Activated CD8-positive, alpha-beta memory T cell treated with anti-CD3 and anti-CD28 coated beads, Interleukin-2, amount 50 U/mL, for 1 hour (primary cell): ENCODE measurements around the gene SAFB2.

Experiments
- DNase-seq: peaks from one replicate; pipeline ENCODE4 v3.0.0-alpha.2; 2020; ENCODE audit errors: extremely low read depth

SAFB2 gene

GRCh38 chr19:5607318-5608275, 15.0 kb downstream of the SAFB2 start:
- no peak for DNase-seq

GRCh38 chr19:5605362-5605761, 17.2 kb downstream of the SAFB2 start:
- DNase-seq = no peak

GRCh38 chr19:5603626-5604025, 18.9 kb downstream of the SAFB2 start:
- no peak for DNase-seq

DNA sequence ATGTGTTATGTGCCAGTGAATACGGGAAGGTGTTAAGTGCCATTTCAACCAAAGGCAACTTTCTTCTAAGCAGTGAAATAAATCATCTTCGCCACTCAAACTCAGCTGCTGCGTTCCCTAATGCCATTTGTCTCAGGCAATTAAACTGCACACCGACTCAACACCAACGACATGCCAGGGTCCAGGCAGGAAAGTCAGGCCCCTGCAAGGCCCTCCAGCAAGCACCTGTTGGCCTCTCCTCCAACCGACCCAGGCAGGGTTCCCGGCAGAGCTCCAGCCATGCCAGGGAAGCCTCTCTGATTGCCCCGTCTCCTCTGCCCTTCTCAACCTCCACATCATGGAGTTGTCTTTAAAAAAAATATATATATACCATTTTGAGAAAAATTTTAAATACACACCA, 21.8 kb downstream of the SAFB2 start:
- no peak for DNase-seq

- DNase-seq = no peak
Measured at GRCh38 chr19:5595745-5596144, 26.8 kb downstream of the SAFB2 start.

DNA sequence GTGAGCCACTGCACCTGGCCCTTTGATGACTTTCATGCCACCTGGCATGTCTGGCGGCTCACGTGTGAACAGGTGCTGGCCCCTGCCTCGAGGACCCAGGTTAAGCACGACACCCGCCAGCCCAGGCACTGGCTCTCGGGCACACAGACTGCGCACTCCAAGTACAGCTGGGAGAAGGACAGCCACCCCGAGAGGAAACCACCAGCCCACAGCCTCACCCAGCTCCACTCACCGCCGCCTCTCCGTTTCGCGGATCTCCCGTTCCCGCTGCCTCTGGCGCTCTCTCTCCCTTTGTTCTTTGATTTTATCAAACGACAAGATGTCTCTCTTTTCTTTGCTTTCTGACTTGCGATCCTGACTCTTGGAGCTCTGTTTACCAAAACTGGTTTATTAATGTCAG, 27.4 kb downstream of the SAFB2 start:
- DNase-seq = no peak

DNA sequence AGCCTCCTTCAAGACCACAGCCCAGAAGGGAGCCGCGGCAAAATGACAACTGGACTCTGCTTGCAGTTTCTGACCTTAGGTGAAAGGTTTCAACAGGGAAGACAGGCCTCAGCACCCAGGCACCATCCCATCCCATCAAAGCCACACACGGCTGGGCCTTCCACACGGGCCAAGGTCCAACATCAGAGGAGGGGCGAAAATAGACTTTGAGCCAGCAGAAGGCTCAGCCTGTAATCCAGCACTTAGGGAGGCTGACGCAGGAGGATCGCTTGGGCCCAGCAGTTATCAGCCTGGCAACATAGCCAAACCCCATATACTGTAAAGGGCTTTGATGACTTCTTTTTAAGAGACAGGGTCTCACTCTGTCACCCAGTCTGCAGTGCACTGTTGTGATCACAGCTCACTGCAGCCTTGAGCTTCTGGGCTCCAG, 28.0 kb downstream of the SAFB2 start:
- DNase-seq = no peak

DNA sequence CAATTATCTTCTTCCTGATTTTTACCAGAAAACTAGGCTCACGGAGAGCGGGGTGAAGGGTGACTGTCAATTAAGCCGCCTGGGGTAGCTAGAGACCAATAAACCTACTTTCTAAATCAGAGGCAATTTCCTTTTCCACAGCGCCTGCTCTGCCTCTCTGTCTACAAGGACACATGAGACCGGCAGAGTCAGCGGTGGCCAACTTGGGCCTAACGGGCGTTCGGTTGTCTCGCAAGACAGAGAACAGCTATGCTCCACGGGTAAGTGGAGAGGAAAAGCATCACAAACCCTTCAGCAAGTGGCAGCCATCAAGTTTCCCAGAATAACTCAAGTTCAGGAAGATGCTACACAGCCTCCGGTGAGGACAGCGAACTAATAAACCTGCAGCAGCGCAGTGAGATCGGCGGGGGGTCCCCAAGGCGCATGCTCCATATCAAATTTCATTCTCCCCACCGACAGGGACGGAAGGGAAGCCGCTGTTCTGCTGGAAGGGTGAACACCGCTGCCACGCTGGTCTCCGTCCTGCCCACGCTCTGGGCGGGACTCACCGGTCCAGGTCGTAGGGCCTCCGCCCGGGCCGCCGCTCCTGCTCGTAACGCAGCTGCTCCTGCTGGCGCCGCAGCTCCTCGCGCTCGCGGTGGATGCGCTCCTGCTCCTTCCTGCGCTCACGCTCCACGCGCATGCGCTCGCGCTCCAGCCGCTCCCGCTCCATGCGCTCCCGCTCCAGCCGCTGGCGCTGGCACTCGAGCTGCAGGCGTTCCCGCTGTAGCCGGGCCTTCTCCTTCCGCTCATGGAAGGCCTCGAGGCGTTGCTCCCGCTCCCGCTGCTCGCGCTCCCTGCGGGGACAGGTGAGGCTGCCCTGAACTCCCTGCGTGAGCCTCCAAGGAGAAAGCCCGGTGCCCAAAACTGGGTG, 29.0 kb downstream of the SAFB2 start:
- DNase-seq = no peak

DNA sequence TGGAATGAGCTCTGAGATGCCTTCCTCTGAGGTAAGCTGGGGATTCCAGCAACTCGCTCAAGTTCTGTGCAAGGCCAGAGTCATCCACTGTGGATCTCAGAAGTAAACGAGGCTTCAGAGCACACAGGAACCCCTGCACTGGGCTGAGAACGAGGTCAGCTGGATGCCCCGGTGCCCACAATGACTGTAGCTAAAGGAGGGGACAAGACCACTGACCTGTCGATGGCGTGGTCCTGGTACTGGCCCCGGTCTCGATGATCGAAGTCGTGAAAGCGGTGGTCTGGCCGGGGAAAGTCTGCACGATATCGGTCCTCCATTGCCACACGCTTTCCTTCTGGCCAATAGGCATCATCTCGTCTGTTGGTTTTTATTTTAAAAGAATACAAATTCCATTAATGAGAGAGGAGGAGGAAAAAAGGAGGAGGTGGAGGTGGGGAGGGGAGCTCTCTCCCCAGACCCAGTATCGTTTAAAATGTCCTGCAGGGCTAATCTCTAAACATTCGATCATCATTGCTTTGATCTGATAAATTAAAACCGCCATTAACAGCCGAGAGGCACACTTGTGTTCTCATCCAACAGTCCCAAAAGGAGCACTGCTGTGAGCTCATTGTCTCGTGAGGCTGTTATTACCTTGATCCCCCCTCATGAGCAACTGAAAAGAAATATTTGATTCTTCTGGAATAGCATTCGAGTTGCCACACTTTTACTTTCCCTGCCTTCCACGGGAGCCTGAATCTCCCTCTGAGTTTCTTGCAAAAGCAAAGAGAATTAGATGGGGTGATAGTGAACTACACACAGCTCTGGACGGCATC, 29.8 kb downstream of the SAFB2 start:
- DNase-seq = no peak

DNA sequence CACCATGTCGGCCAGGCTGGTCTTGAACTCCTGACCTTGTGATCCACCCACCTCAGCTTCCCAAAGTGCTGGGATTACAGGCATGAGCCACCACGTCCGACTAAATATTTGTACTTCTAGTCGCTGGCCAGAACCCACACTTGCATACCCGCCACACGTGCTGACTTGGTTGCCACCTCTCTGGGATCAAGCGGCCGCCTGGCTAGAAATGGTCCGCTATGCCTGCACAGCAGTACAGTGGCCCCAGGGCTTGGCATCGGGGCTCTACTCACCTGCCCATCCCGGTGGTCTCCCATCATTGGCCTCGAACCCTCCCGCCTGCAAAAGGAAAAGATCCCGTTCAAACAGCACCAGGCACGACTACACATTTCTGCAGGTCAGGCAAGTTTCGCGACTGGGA, 31.1 kb downstream of the SAFB2 start:
- DNase-seq = no peak

DNA sequence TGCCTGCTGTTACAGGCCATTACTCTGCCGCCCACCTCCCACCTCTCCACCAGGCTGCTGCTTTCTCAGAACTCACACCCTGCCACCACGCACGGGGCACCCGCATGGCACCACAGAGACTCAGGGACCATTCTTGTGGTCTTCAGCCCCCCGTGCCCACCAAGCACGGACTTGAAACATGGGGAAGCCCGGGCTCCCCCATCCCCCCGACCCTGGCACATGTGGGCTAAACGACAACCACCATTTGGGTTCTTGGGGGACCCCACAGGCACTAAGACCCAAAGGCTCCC, 31.8 kb downstream of the SAFB2 start:
- DNase-seq = no peak

GRCh38 chr19:5590151-5590864, 32.3 kb downstream of the SAFB2 start:
- no peak for DNase-seq

DNA sequence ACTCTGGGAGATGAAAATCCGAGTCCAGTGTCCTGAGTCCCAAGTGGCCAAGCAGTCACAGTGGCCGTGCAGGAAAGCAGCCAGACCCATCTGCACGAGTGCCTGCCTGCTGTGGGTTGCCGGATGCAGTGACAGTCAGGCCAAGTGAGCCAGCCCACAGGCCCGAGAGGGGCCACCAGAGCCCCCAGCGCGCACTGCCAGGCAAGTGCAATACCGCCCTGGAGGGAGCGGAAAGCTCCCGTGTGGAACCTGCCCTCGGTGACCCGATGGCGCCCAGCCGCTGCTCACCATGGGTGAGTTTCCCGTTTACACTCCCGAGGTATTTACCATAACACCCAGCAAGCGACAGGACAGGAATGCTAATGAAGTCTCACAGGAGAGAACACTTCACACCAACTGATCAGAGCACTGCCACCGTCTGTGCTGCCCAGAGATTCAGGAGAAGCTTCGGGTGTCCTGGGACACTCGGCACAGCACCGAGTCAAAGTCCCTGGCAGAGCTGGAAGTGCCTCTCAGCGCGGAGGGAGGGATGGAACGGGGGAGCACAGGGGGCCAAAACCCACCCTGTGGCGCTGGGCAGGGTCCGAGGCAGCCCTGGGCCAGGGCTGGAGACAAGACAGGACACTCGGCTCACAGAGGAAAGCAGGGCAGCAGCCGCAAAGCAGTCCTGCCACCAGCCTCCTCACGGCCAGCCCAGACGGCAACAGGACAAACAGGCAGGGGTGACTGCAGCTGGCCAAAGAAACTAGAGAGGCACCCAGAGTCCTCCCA, 33.5 kb downstream of the SAFB2 start:
- no peak for DNase-seq

DNA sequence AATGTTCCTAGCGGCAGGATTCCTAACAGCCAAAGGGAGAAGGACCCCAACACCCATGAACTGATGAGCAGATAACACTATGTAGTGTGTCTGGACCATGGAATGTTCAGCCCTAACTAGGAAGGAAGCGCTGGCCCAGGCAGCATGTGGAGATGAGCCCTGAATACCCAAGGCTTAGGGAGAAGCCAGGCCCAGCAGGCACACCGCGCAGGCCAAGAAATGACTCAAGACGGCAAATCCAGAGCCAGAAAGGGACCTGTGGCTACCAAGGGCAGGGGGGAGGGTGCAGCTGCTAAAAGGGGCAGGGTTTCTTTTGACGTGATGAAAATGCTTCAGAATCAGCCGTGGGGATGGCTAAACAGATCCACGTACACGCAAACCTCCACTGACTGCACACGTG, 34.1 kb downstream of the SAFB2 start:
- DNase-seq = no peak

DNA sequence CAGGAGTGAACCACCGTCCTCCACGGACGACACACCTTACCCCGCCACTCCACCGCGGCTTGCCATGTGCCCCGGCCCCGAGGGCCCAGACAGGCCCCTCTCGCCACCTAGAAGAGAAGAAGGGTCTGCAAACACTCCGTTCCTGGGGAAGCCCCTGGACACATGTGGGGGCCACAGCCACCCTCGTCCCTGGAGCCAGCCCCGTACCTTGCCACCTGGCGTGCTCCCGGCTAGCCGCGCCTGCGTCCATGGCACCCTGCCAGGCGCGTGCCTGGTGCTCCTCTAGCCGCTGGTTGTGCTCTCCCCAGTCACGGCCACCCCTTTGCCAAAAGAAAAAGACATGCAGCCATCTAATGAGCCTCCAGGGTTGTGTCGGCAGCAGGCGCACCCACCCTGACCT, 34.9 kb downstream of the SAFB2 start:
- no peak for DNase-seq

GRCh38 chr19:5587071-5587455, 35.5 kb downstream of the SAFB2 start:
- DNase-seq = no peak

GRCh38 chr19:5586300-5587070, 36.1 kb downstream of the SAFB2 start:
- no peak for DNase-seq

GRCh38 chr19:5585461-5586299, 36.9 kb downstream of the SAFB2 start:
- DNase-seq = peak; percentile 14

DNA sequence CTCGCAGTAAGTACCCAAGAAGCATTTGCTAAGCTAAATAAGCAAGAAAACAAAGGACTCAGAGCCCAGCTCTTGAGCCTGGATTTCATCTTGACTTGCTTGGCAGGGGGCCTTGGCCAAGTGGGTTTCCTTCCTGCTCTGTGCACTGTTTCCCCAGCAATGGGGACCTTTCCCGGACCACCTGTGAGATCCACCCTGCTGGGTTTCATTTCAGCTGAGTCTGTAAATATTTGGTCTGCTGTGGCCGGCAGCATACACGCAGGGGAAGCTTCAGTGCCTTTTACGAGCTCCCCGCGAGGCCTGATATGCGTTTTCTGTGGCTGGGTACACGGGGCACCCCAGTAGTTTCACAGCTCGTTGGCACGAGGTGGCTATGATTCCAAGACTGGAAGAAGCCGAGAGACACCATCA, 42.4 kb downstream of the SAFB2 start:
- DNase-seq = no peak
